Superior temporal gyrus (tissue), 1 donor: Measurements from ENCODE around the gene SLC24A2.
A peak's percentile ranks its signal among the peaks of the same experiment; 100 is the strongest.
"Not testable (repeated sequence)": the region's sequence is repeated elsewhere in the genome, so short reads cannot be mapped to it uniquely, and the experiment has no call there.

ENCODE experiments used
- DNase-seq: peaks from one replicate; pipeline ENCODE4 v3.0.0-alpha.2; 2016; ENCODE audit errors: extremely low spot score

Gene SLC24A2

GRCh38 chr9:19788614-19789271 lies at the start of gene SLC24A2:
TSS of gene SLC24A2 (minus strand) at chr9:19789037.
- peak; percentile 76 for DNase-seq

GRCh38 chr9:19833331-19833730 lies 44.5 kb upstream of the SLC24A2 start:
- not testable (repeated sequence) for DNase-seq

GRCh38 chr9:19830796-19831195 lies 42.0 kb upstream of the SLC24A2 start:
- DNase-seq, result no peak

- no peak for DNase-seq
Observed at GRCh38 chr9:19828576-19829109, 39.8 kb upstream of the SLC24A2 start.

GRCh38 chr9:19816769-19817168 lies 27.9 kb upstream of the SLC24A2 start:
- no peak for DNase-seq

GRCh38 chr9:19812194-19812593 lies 23.4 kb upstream of the SLC24A2 start:
- DNase-seq, result no peak

GRCh38 chr9:19809422-19810269 lies 20.8 kb upstream of the SLC24A2 start:
- DNase-seq, result no peak

GRCh38 chr9:19807182-19807892 lies 18.5 kb upstream of the SLC24A2 start:
- DNase-seq, result no peak

GRCh38 chr9:19804431-19804830 lies 15.6 kb upstream of the SLC24A2 start:
- DNase-seq, result no peak

- DNase-seq, result no peak
Observed at GRCh38 chr9:19800884-19801283, 12.0 kb upstream of the SLC24A2 start.

- DNase-seq, result no peak
Observed at GRCh38 chr9:19799784-19800183, 10.9 kb upstream of the SLC24A2 start.

GRCh38 chr9:19788152-19788551 lies 685 bp downstream of the SLC24A2 start:
- DNase-seq, result peak; percentile 71

GRCh38 chr9:19787672-19788071 lies 1.2 kb downstream of the SLC24A2 start:
- DNase-seq, result peak; percentile 74

GRCh38 chr9:19785230-19785629 lies 3.6 kb downstream of the SLC24A2 start:
- DNase-seq, result peak; percentile 83

- DNase-seq, result peak; percentile 75
Observed at GRCh38 chr9:19784136-19784535, 4.7 kb downstream of the SLC24A2 start.

GRCh38 chr9:19783500-19783899 lies 5.3 kb downstream of the SLC24A2 start:
- peak; percentile 65 for DNase-seq

- peak; percentile 83 for DNase-seq
Observed at GRCh38 chr9:19782005-19782404, 6.8 kb downstream of the SLC24A2 start.

- no peak for DNase-seq
Observed at GRCh38 chr9:19781240-19781639, 7.6 kb downstream of the SLC24A2 start.

- no peak for DNase-seq
Observed at GRCh38 chr9:19771446-19771845, 17.4 kb downstream of the SLC24A2 start.

- peak; percentile 9 for DNase-seq
Observed at GRCh38 chr9:19770973-19771372, 17.9 kb downstream of the SLC24A2 start.

- DNase-seq, result no peak
Observed at GRCh38 chr9:19769213-19769612, 19.6 kb downstream of the SLC24A2 start.

- DNase-seq, result no peak
Observed at GRCh38 chr9:19768798-19769197, 20.0 kb downstream of the SLC24A2 start.
